DMS79 (cell line): ENCODE results near the gene FBXL13.
"Not testable (repeated sequence)": the region's sequence is repeated elsewhere in the genome, so short reads cannot be mapped to it uniquely, and the experiment has no call there.

ENCODE experiments used
- DNase-seq: peaks from one replicate; lab custom pipeline; 2025; lab: John Stamatoyannopoulos, UW

The FBXL13 gene

DNA sequence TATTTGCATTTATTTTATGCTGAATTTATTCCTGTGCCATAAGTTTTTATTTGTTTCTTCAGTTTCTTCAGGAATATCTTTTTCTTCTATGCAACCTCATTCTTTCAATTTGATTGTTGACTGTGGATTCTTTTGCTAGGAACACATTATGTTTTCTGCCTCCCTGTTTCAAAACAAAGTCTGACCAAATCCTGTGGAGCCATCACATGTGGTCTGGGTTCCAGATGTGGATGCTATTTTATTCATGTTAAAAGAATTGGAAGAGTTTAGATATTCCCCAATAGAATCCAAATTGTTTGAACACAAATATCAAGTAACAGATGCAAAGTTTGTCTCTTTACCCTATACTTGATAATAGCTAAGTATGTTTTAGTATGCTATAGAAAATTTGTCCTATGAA is 218.6 kb downstream of the FBXL13 start:
- DNase-seq = no peak

GRCh38 chr7:102849538-102849937 is 225.1 kb downstream of the FBXL13 start:
- no peak for DNase-seq

GRCh38 chr7:102849079-102849478 is 225.5 kb downstream of the FBXL13 start:
- no peak for DNase-seq

DNA sequence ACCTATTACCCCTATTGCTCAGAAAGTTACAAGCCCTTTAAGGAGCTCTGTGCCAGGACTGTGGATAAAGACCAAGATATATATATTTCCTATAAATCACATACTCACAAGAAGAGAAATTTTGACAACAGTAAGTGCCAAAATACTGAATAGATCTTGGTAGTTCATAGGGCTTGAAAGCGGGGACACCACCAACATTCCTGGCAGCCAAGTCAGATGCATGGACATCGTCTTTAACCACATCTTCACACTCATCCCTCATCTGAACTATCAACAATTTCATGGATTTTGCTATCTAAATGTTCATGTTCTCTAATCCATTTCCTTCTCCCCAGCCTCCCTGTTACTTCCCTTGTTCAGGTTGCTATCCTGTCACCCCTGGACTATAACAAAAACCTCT is 229.2 kb downstream of the FBXL13 start:
- no peak for DNase-seq

DNA sequence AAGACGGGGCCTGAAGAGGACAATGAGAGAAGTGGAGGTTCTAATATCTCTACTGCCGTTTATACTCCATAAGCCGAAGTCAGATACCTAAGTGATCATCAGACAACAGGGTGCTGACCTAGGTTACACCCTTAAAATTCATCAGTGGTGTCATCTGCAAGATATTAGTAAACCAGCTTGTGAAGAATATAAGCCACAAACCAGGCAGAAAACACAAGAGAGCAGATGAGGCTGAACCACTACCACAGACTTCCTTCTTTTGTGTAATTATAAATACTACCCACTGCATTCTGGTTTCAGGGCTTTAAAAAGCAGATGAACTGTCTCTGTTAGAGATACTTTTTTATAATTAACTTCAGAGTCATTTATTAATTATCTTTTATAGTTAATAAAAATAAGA is 230.7 kb downstream of the FBXL13 start:
- DNase-seq = no peak

DNA sequence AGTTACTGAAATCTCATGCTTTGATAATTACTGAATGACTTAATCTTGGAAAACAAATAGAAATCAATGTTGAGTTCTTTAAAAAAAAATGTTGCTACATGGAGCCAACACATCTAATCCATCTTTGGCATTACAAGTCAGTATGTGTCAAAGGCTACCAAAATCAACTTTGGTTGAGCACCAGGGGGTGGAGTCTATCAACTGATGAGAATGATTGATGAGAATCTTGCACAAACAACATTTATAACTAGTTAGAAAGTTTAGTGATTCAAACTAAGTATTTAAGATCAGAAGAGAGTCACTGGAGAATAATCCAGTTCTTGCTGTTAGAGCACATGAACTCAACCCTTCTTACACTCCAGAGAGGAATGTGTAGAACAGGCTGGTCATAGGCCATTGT is 232.3 kb downstream of the FBXL13 start:
- DNase-seq = no peak

GRCh38 chr7:102841290-102841689 is 233.3 kb downstream of the FBXL13 start:
- DNase-seq = no peak

GRCh38 chr7:102840404-102840803 is 234.2 kb downstream of the FBXL13 start:
- DNase-seq = no peak

GRCh38 chr7:102838572-102839101 is 236.0 kb downstream of the FBXL13 start:
- not testable (repeated sequence) for DNase-seq

- DNase-seq = no peak
These were observed 236.8 kb downstream of the FBXL13 start for GRCh38 chr7:102837802-102838201.

GRCh38 chr7:102836977-102837376 is 237.6 kb downstream of the FBXL13 start:
- no peak for DNase-seq

- DNase-seq = no peak
These were observed 238.2 kb downstream of the FBXL13 start for GRCh38 chr7:102836191-102836919.

- DNase-seq = no peak
These were observed 239.6 kb downstream of the FBXL13 start for GRCh38 chr7:102834999-102835398.

DNA sequence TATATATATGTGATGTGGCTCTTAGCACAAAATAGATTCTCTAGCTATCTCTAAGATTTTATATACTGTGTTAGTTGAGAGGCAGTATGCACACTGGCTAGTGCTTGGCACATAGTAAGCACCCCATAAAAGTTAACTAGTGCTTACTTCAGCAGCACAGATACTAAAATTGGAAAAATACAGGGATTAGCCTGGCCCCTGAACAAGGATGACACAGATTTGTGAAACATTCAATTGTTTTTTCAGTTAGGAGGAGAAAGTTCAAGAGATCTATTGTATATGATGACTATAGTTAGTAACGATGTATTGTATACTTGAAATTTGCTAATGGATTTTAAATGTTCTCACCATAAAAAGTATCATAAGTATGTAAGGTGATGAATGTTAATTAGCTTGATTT is 240.1 kb downstream of the FBXL13 start:
- DNase-seq = no peak

GRCh38 chr7:102833343-102833742 is 241.3 kb downstream of the FBXL13 start:
- no peak for DNase-seq

- DNase-seq = no peak
These were observed 241.9 kb downstream of the FBXL13 start for GRCh38 chr7:102832674-102833073.

- DNase-seq = no peak
These were observed 244.4 kb downstream of the FBXL13 start for GRCh38 chr7:102830197-102830596.

DNA sequence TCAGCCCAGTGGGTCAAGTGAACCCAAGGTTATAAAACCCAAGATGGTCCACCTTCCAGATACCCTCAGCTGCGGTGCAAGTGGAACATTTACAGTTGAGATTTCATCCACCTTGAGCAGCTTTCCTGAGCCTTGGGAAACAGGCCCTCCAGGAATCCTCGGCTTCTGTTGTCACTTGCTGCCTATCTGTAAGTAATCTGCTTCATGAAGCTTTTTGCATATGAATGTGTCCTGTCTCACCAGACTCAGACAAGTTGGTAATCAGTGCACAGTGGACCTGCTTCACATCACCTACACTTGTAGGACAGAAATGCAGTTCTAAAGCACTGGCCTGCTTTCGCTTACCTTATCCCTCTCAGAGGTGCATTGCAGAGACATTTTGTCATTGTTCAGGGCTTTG is 245.5 kb downstream of the FBXL13 start:
- no peak for DNase-seq

DNA sequence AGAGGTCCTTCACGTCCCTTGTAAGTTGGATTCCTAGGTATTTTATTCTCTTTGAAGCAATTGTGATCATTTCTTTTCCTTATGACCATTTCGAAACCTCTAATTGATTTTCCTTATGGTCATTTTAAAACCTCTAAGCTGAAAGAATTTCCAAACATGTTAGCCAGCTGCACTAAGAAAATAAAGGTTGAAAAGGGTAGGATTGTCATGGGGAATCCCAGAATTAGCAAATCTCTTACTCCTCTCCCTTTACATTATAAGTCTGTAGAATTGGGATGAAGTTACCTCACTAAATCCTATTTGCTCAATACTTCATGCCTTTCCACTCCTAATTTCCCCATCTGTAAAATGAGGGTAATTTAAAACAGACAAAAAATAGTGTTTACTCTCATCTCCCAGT is 246.3 kb downstream of the FBXL13 start:
- no peak for DNase-seq

GRCh38 chr7:102823390-102824119 is 251.0 kb downstream of the FBXL13 start:
- no peak for DNase-seq

- no peak for DNase-seq
These were observed 252.4 kb downstream of the FBXL13 start for GRCh38 chr7:102821994-102822747.

GRCh38 chr7:102819151-102819550 is 255.4 kb downstream of the FBXL13 start:
- no peak for DNase-seq
